K562 (cell line): ENCODE measurements around the gene THADA. TPM values are rescaled to one million over a fixed set of nuclear protein-coding genes. Genes with fewer than 3 reads are reported as not detected.

Source experiments
- ATAC-seq: fragments of 200-7000 bp; cut with Tn5 transposase; 3 replicates; pipeline ENCODE4 v1.9.1; 2020; ENCODE audit warnings: moderate library complexity
- BruUV-seq: library from RNA; stranded (reverse); fragments of 400-500 nt; replicated peaks from 2 replicates; lab custom pipeline; 2021; lab: Mats Ljungman, UMichigan
- CTCF ChIA-PET: fragments of 300-600 bp; formaldehyde crosslinking; extraction: SDS; loops from one replicate; lab custom pipeline; 2021; ENCODE audit warnings: low intra/inter-chr PET ratio; lab: Yijun Ruan, JAX
- POLR2A ChIA-PET: fragments of 300-600, 350-650 bp; sonication (Branson Sonifier 250); formaldehyde crosslinking; extraction: SDS; loops from one replicate; lab custom pipeline; 2021; ENCODE audit warnings: antibody characterized with exemption, inconsistent platforms; lab: Yijun Ruan, JAX
- DNase-seq, 4 experiments: peaks; one replicate each; pipeline versions ENCODE4 v3.0.0 to v3.0.0-alpha.2; 2011 to 2018; ENCODE audit warnings: low spot score in 3 of 4, mixed read lengths in 3 of 4; ENCODE audit errors: extremely low read depth in 1 of 4
- FAIRE-seq: peaks from 2 replicates; lab custom pipeline; 2011; peaks lifted over from hg19 to GRCh38; lab: Jason Lieb, UNC
- H2AFZ ChIP-seq: 2 replicates; pipeline ENCODE4 v1.6.0; 2011; ENCODE audit warnings: low read depth, low read length, control low read depth, inconsistent platforms
- H3K27ac ChIP-seq: fragments of 200-600 bp; 3 replicates; pipeline ENCODE4 v1.8.0; 2011; ENCODE audit warnings: low read depth, mild to moderate bottlenecking, control low read depth, inconsistent platforms, low read length, moderate library complexity, mixed read lengths; ENCODE audit errors: extremely low read depth
- H3K27me3 ChIP-seq, 2 experiments: fragments of 300-600 bp in 1 of 2; 2 replicates in 1 of 2; 3 replicates in 1 of 2; pipeline versions ENCODE4 v1.6.0 to v1.8.0; 2011; ENCODE audit warnings: inconsistent platforms in 2 of 2, low read length in 2 of 2, mild to moderate bottlenecking in 1 of 2, mixed read lengths in 1 of 2, moderate library complexity in 1 of 2; ENCODE audit not compliant: control insufficient read depth in 2 of 2, insufficient read depth in 2 of 2
- H3K36me3 ChIP-seq: fragments of 300-600 bp; 3 replicates; pipeline ENCODE4 v1.8.0; 2011; ENCODE audit warnings: mild to moderate bottlenecking, low read length, inconsistent platforms; ENCODE audit not compliant: control insufficient read depth, insufficient read depth
- H3K4me1 ChIP-seq, 2 experiments: fragments of 200-600 bp in 1 of 2; replicated peaks in 1 of 2; 2 replicates in 1 of 2; 3 replicates in 1 of 2; pipeline versions ENCODE4 v1.5.1 to v1.8.0; 2011; ENCODE audit warnings: inconsistent platforms in 2 of 2, low read length in 2 of 2, mild to moderate bottlenecking in 1 of 2, mixed read lengths in 1 of 2, moderate library complexity in 1 of 2; ENCODE audit not compliant: control insufficient read depth in 2 of 2, insufficient read depth in 2 of 2
- H3K4me2 ChIP-seq: 2 replicates; pipeline ENCODE4 v1.6.1; 2011; ENCODE audit warnings: low read length, control low read depth, inconsistent platforms, mixed read lengths; ENCODE audit not compliant: insufficient read depth
- H3K4me3 ChIP-seq: fragments of 200-600 bp; sonication (generic), shearing (Covaris generic); 2 replicates; pipeline ENCODE4 v1.5.1; 2016; ENCODE audit warnings: control low read depth, inconsistent platforms
- H3K79me2 ChIP-seq: fragments of 200-600 bp; 3 replicates; pipeline ENCODE4 v1.8.0; 2011; ENCODE audit warnings: low read length, inconsistent platforms; ENCODE audit not compliant: control insufficient read depth, insufficient read depth
- H3K9ac ChIP-seq, 2 experiments: 2 replicates each; pipeline versions ENCODE4 v1.6.0 to v1.6.1; 2011; ENCODE audit warnings: low read depth in 2 of 2, low read length in 2 of 2, control low read depth in 1 of 2, inconsistent platforms in 1 of 2, mild to moderate bottlenecking in 1 of 2, mixed read lengths in 1 of 2; ENCODE audit not compliant: insufficient read depth in 1 of 2
- H3K9me1 ChIP-seq: one replicate; pipeline ENCODE4 v1.6.0; 2011; ENCODE audit warnings: inconsistent platforms, mild to moderate bottlenecking, low read length, moderate library complexity; ENCODE audit not compliant: control insufficient read depth, insufficient read depth
- H3K9me3 ChIP-seq: replicated peaks from 2 replicates; pipeline ENCODE4 v1.5.1; 2011; ENCODE audit warnings: low read depth, low read length, inconsistent platforms; ENCODE audit not compliant: control insufficient read depth, insufficient read depth
- H4K20me1 ChIP-seq: replicated peaks from 2 replicates; pipeline ENCODE4 v1.6.1; 2011; ENCODE audit warnings: low read length, inconsistent platforms, mixed read lengths; ENCODE audit not compliant: control insufficient read depth, insufficient read depth
- BACH1 ChIP-seq: fragments of 200-800 bp; sonication (Bioruptor generic); IDR thresholded peaks from 2 replicates; pipeline ENCODE4 v1.6.1; 2016; ENCODE audit warnings: missing genetic modification characterization, missing compliant biosample characterization
- RAD21 ChIP-seq, 2 experiments: fragments of 250-450 bp in 1 of 2; fragments of 450-650 bp in 1 of 2; sonication (Bioruptor Pico) in 1 of 2; formaldehyde crosslinking in 1 of 2; IDR thresholded peaks in 1 of 2; conservative IDR thresholded peaks in 1 of 2; 2 replicates each; pipeline versions ENCODE4 v1.4.0 to v1.8.0; 2020 to 2022; ENCODE audit warnings: mild to moderate bottlenecking in 2 of 2, moderate library complexity in 1 of 2
- WGBS: fragments of 100-300 bp; shearing (Covaris generic); methylation state at CpG from one replicate; pipeline ENCODE4 v1.1.6; 2016; ENCODE audit warnings: low coverage, mixed read lengths; ENCODE audit not compliant: insufficient coverage; ENCODE audit errors: missing lambda C conversion rate; 5-methylcytosine and 5-hydroxymethylcytosine counted together
- in situ Hi-C: fragments of 300-500 bp; cut with MboI; formaldehyde crosslinking; loops from 4 replicates; pipeline ENCODE4 v1.15.0; 2018; ENCODE audit warnings: inconsistent platforms, mixed read lengths
- intact Hi-C: fragments of 100-400 bp; cut with micrococcal nuclease; formaldehyde crosslinking; loops from 2 replicates; pipeline ENCODE4 v1.14.2; 2022
- polyA plus RNA-seq, 8 experiments: library from polyadenylated mRNA; depleted of rRNA in 4 of 8; stranded (reverse) in 5 of 8; unstranded in 3 of 8; fragments of >200 nt; fragmentation: Nextera tagmentation in 2 of 8; fragmentation: Illumina TruSeq in 1 of 8; extraction: Ambion mirVana in 2 of 8; extraction: Trizol in 1 of 8; gene quantifications; 2 replicates each; pipeline versions ENCODE4 v1.2.1 to v1.2.3, GENCODE V29; 2011 to 2014; ENCODE audit warnings: inconsistent platforms in 1 of 8, missing spikeins in 1 of 8
- total RNA-seq, 7 experiments: library from RNA; depleted of rRNA in 6 of 7; stranded (reverse); fragments of >200 nt in 6 of 7; fragmentation: Illumina TruSeq in 2 of 7; extraction: Trizol in 2 of 7; gene quantifications; 2 replicates each; pipeline versions ENCODE4 v1.2.1 to v1.2.3, GENCODE V29; 2011 to 2021; ENCODE audit warnings: low replicate concordance in 1 of 7
- TF ChIP-seq, protein P1 (sequence below), 3 experiments: IDR thresholded peaks in 2 of 3; conservative IDR thresholded peaks in 1 of 3; 2 replicates each; pipeline ENCODE4 v1.5.1; 2011 to 2012; ENCODE audit warnings: low read length in 3 of 3, mild to moderate bottlenecking in 3 of 3, control low read depth in 2 of 3, improper control_type of control experiment in 1 of 3, inconsistent platforms in 1 of 3, low read depth in 1 of 3, mixed read lengths in 1 of 3, moderate library complexity in 1 of 3; ENCODE audit not compliant: insufficient read depth in 2 of 3
- TF ChIP-seq, protein P2 (sequence below), 2 experiments: fragments of 450-650 bp in 1 of 2; sonication (generic) in 1 of 2; formaldehyde crosslinking in 1 of 2; IDR thresholded peaks; 2 replicates each; pipeline versions ENCODE4 v1.7.1 to v1.9.0; 2016 to 2022; ENCODE audit warnings: inconsistent platforms in 1 of 2, mild to moderate bottlenecking in 1 of 2, missing genetic modification reagents in 1 of 2

Gene THADA
- total and polyA plus RNA-seq, 9 of the 15 experiments (the other 6 are each of a cell fraction or from before 2014, with no cell fraction given), result 17.8 to 34.7 (median 31.9) TPM

GRCh38 chr2:43279317-43279840 lies 316.5 kb downstream of the THADA start:
- H3K9me1 ChIP-seq, result no peaks in the 10 kb centered on the region
- in situ Hi-C loops, result no loop called here
- TF ChIP-seq BACH1 (tag) (no peak), RAD21 (CRISPR knock-in tag; conservative IDR thresholded peaks at IDR 0.05 in 1 of 2, IDR thresholded peaks at IDR 0.05 in 1 of 2) (peak; percentile 16 to 45; a peak in 3 of 4 replicates)
- TF ChIP-seq, protein P1, sequence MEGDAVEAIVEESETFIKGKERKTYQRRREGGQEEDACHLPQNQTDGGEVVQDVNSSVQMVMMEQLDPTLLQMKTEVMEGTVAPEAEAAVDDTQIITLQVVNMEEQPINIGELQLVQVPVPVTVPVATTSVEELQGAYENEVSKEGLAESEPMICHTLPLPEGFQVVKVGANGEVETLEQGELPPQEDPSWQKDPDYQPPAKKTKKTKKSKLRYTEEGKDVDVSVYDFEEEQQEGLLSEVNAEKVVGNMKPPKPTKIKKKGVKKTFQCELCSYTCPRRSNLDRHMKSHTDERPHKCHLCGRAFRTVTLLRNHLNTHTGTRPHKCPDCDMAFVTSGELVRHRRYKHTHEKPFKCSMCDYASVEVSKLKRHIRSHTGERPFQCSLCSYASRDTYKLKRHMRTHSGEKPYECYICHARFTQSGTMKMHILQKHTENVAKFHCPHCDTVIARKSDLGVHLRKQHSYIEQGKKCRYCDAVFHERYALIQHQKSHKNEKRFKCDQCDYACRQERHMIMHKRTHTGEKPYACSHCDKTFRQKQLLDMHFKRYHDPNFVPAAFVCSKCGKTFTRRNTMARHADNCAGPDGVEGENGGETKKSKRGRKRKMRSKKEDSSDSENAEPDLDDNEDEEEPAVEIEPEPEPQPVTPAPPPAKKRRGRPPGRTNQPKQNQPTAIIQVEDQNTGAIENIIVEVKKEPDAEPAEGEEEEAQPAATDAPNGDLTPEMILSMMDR (IDR thresholded peaks at IDR 0.05 in 2 of 3, conservative IDR thresholded peaks at IDR 0.05 in 1 of 3; ENCODE audit: insufficient read depth in 2 of 3, low read depth in 1 of 3, low read length in 3 of 3), result peak in 1 of 3 experiments; percentile 20; a peak in 1 of 6 replicates
- TF ChIP-seq, protein P2, sequence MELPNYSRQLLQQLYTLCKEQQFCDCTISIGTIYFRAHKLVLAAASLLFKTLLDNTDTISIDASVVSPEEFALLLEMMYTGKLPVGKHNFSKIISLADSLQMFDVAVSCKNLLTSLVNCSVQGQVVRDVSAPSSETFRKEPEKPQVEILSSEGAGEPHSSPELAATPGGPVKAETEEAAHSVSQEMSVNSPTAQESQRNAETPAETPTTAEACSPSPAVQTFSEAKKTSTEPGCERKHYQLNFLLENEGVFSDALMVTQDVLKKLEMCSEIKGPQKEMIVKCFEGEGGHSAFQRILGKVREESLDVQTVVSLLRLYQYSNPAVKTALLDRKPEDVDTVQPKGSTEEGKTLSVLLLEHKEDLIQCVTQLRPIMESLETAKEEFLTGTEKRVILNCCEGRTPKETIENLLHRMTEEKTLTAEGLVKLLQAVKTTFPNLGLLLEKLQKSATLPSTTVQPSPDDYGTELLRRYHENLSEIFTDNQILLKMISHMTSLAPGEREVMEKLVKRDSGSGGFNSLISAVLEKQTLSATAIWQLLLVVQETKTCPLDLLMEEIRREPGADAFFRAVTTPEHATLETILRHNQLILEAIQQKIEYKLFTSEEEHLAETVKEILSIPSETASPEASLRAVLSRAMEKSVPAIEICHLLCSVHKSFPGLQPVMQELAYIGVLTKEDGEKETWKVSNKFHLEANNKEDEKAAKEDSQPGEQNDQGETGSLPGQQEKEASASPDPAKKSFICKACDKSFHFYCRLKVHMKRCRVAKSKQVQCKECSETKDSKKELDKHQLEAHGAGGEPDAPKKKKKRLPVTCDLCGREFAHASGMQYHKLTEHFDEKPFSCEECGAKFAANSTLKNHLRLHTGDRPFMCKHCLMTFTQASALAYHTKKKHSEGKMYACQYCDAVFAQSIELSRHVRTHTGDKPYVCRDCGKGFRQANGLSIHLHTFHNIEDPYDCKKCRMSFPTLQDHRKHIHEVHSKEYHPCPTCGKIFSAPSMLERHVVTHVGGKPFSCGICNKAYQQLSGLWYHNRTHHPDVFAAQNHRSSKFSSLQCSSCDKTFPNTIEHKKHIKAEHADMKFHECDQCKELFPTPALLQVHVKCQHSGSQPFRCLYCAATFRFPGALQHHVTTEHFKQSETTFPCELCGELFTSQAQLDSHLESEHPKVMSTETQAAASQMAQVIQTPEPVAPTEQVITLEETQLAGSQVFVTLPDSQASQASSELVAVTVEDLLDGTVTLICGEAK (IDR thresholded peaks at IDR 0.05), result peak; percentile 42; the same call in 1 of the 2 replicates
- TF ChIP-seq, protein P2 (CRISPR knock-in tag; IDR thresholded peaks at IDR 0.05), result no peak
- TF ChIP-seq, all 486 proteins: peak for 3
- H3K9ac ChIP-seq, result no peak overlapping the region
- ATAC-seq (no peak), FAIRE-seq (no peak), DNase-seq (no peak)
- BruUV-seq, result no TSS peak
- H3K36me3 ChIP-seq, result peaks cover 13% of the 10 kb centered on the region
- no peak overlapping the region for H3K4me2 ChIP-seq
- no peaks in the 10 kb centered on the region for H3K79me2 ChIP-seq
- no peak overlapping the region for H3K27ac ChIP-seq
- H4K20me1 ChIP-seq, result no peaks in the 10 kb centered on the region
- no peaks in the 10 kb centered on the region for H3K27me3 ChIP-seq
- intact Hi-C loops, result loop anchor here (5.0 kb wide), 1 partner anchor 203 kb away; no protein-coding TSS in a partner anchor
- H3K9me3 ChIP-seq, result no peaks in the 10 kb centered on the region; the same call in 1 of the 2 replicates
- CTCF ChIA-PET, result interaction anchor here (0.8 to 1.9 kb wide), 4 partner anchors 205 to 263 kb away, joined by 3 to 13 read pairs (median 6); no protein-coding TSS in a partner anchor
- WGBS, result 91% methylated on average over 8 of the region's 8 CpGs
- no peak overlapping the region for H3K4me3 ChIP-seq
- POLR2A ChIA-PET, result interaction anchor here (0.6 to 1.3 kb wide), 3 partner anchors 12 to 347 kb away, joined by 3 read pairs; no protein-coding TSS in a partner anchor
- no peak overlapping the region for H2AFZ ChIP-seq
- H3K4me1 ChIP-seq, result no peaks in the 10 kb centered on the region
